T-helper 2 cell treated with Interferon-gamma antibody and Interleukin-4, amounts not matched to agents 100 ng/mL and 5 ng/mL, for 36 hours (primary cell): ENCODE measurements around the gene HBD. TPM values are rescaled to one million over a fixed set of nuclear protein-coding genes. Genes with fewer than 3 reads are reported as not detected.
"Not testable (repeated sequence)": the region's sequence is repeated elsewhere in the genome, so short reads cannot be mapped to it uniquely, and the experiment has no call there.

Experiments used
- intact Hi-C: fragments of 100-400 bp; cut with micrococcal nuclease; formaldehyde crosslinking; loops from one replicate; pipeline ENCODE4 v1.15.1; 2023
- total RNA-seq: library from RNA; stranded (reverse); gene quantifications from 2 replicates; pipeline ENCODE4 v1.2.3, GENCODE V29; 2022

Gene HBD
- not detected in 2 replicates for total RNA-seq

DNA sequence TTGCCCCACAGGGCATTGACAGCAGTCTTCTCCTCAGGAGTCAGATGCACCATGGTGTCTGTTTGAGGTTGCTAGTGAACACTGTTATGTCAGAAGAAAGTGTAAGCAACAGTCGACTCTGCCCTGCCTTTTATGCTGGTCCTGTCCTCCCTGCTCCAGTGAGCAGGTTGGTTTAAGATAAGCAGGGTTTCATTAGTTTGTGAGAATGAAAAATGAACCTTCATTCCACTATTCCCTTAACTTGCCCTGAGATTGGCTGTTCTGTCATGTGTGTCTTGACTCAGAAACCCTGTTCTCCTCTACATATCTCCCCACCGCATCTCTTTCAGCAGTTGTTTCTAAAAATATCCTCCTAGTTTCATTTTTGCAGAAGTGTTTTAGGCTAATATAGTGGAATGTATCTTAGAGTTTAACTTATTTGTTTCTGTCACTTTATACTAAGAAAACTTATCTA is at the start of gene HBD:
Gene HBD (minus strand): TSS at position 103 of the 454 bp plus-strand sequence. CDS start 50 bp downstream, at position 53.
- intact Hi-C loops, result no loop called here

- intact Hi-C loops, result no loop called here
Measured at GRCh38 chr11:5283882-5284281, 49.6 kb upstream of the HBD start.

DNA sequence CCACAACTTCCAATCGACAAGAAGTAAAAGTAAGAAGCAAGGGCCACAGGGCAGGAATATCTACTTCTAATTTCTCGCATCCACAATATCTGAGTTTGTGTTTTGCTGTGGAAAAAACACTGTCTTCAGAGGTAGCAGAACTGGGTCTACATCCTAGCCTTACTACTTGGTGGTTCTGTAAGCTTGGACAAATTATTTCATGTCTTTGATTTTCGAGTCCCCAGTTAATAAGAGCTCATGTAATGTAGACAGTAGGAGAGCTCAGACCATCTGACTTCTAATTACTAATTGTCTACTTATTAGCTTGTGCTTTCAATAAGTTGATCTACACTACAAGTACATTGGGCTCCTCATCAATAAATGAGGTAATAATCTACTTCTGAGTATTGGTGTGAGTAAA is 48.8 kb upstream of the HBD start:
- intact Hi-C loops, result no loop called here

DNA sequence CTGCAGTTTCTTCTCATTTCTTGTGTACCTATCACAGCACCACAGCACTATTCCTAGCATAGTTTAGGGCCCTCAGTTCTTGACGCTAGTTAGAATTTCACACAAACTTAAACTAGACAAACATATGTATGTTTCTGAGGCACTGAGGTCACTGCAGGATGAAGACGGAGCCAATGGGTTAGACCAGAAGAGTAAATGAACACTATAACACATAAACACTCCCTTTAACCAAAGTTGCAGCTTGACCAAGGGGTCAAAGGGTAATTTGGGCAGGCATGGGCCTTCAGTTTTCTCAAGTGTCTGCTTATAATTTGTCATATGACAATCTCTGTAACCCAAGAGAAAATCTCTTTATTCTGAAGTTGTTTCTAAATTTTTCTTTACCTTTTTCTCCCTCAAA is 48.3 kb upstream of the HBD start:
- intact Hi-C loops, result no loop called here

DNA sequence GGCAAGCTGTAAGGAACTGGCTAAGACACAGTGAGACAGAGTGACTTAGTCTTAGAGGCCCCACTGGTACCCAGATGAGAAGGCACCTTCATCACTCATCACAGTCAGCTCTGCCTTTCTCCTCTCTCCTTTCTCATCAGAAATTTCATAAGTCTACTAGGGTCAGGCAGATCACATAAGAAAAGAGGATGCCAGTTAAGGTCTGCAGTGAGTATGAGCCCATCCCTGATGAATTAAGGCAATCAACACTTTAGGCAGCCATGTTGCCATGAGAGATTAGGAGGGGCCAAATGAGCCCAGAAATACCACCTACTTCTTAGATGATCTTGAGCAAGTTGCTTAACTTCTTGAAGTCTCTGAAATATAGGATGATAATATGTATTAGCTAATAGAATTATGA is 47.3 kb upstream of the HBD start:
- intact Hi-C loops, result no loop called here

DNA sequence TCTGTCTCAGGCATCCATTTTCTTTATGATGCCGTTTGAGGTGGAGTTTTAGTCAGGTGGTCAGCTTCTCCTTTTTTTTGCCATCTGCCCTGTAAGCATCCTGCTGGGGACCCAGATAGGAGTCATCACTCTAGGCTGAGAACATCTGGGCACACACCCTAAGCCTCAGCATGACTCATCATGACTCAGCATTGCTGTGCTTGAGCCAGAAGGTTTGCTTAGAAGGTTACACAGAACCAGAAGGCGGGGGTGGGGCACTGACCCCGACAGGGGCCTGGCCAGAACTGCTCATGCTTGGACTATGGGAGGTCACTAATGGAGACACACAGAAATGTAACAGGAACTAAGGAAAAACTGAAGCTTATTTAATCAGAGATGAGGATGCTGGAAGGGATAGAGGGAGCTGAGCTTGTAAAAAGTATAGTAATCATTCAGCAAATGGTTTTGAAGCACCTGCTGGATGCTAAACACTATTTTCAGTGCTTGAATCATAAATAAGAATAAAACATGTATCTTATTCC is 46.4 kb upstream of the HBD start:
- intact Hi-C loops, result no loop called here

DNA sequence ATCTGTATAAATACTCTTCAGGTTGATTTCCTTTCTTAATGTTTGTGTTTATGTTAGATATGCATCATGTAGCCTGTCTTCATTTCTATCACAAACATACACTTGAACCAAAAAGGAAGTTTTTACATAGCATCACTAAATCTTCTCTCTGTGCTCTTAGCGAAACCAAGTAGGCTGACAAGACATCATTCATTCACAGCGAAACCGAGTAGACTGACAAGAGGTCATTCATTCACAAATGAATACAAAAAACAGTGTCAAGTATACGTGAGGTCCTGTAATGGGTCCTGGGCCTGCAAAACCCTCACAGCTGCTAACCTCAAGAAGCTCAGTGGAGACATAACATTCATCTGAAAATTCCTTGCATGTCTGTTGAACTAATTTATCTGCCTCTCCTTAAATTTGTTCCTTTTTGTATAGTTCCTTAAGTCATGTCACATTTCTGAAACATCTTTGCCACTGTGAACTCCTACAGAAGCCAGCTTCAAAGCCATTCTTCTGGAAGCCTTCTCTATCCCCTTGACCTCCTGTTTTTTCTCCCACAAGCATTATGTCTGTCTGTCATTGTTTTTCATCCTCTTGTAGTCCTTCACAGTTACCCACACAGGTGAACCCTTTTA is 45.3 kb upstream of the HBD start:
- intact Hi-C loops, result no loop called here

- intact Hi-C loops, result no loop called here
Measured at GRCh38 chr11:5277807-5278382, 43.6 kb upstream of the HBD start.

DNA sequence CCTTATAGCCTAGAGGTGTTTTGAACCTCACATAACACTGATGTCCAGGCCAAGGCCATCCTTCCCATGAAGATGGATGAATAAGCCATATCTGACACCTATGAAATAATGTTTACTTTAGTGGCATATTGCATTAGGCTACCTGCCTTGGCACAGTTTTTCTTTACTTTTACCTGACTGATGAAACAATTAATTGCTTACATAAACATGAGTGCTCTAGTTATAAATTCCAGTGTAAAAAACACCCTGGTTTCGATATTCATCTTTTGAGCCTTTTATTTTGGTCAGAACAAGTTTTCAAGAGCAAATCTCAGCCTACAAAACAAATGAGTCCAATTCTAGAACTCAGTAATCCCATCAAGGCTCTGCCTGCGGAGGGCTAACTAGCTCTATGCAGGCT is 42.4 kb upstream of the HBD start:
- intact Hi-C loops, result no loop called here

- intact Hi-C loops, result no loop called here
Measured at GRCh38 chr11:5275369-5276110, 41.3 kb upstream of the HBD start.

DNA sequence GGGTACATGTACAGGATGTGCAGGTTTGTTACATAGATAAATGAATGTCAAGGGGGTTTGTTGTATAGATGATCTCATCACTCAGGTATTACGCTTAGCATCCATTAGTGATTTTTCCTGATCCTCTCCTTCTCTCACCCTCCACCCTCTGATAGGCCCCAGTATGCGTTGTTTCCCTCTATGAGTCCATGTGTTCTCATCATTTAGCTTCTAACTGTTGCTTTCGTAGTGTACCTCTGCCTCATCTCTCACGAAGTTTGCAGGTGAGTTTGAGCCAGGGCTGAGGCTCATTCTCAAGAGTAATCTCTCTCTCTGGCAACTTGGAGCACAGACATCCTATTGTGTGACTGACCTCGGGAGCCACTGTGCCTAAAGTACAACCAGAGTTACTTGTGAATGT is 40.1 kb upstream of the HBD start:
- intact Hi-C loops, result no loop called here

- intact Hi-C loops, result no loop called here
Measured at GRCh38 chr11:5272395-5273017, 38.2 kb upstream of the HBD start.

GRCh38 chr11:5269715-5270147 is 35.4 kb upstream of the HBD start, which contains the start of gene HBE1:
Gene HBE1, minus strand, starts transcription at chr11:5269945. Its CDS starts 55 bp downstream, at chr11:5269890.
- intact Hi-C loops, result no loop called here

GRCh38 chr11:5267033-5267563 is 32.8 kb upstream of the HBD start:
- intact Hi-C loops, result no loop called here

GRCh38 chr11:5266609-5267008 is 32.3 kb upstream of the HBD start:
- intact Hi-C loops, result no loop called here

DNA sequence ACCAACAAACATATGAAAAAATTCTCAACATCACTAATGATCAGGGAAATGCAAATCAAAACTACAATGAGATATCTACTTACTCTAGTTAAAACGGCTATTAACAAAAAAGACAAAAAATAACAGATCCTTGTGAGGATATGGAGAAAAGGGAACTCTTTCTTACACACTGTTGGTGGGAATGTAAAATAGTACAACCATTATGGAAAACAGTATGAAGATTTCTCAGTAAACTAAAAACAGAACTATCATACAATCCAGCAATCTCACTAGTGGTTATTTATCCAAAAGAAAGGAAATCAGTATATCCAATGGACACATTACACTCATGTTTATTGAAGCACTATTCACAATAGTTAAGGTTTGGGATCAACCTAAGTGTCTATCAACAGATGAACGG is 31.5 kb upstream of the HBD start:
- intact Hi-C loops, result no loop called here

GRCh38 chr11:5258543-5259262 is 24.4 kb upstream of the HBD start:
- intact Hi-C loops, result no loop called here

DNA sequence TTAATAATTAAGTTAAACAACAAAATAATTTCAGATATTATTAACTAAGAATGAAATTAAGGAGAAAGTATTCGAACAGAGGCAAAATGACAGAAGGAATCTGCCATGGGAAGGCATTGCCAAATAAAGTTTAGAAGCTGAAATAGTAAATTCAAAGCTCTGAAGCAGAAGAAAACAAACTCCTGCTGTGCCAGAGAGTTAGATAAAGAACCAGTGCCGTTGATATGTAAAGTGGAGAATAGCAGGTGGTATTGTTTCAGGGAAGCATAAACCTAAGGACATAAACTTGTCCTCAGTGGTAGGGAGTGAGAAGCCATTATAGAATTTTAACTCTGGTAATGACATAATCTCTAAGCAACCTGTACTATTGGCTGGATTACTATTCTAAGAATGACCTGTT is 23.0 kb upstream of the HBD start:
- intact Hi-C loops, result no loop called here

- intact Hi-C loops, result not testable (repeated sequence)
Measured at GRCh38 chr11:5254646-5255413, 20.5 kb upstream of the HBD start, which contains the start of gene HBG2. Gene HBG2, minus strand, starts transcription at chr11:5254781. Its CDS starts 53 bp downstream, at chr11:5254728.

DNA sequence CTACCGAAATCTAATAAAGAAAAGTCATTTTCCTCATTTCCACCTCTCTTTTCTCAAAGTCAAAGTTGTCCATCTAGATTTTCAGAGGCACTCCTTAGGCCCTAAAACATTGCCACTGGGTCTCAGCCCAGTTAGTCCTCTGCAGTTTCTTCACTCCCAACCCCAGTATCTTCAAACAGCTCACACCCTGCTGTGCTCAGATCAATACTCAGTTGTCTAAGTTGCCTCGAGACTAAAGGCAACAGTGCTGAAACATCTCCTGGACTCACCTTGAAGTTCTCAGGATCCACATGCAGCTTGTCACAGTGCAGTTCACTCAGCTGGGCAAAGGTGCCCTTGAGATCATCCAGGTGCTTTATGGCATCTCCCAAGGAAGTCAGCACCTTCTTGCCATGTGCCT is 19.7 kb upstream of the HBD start:
- intact Hi-C loops, result not testable (repeated sequence)
